Measurements from ENCODE around the gene PDE4B. TPM values are rescaled to one million over a fixed set of nuclear protein-coding genes. Genes with fewer than 3 reads are reported as not detected.
"Not testable (repeated sequence)": the region's sequence is repeated elsewhere in the genome, so short reads cannot be mapped to it uniquely, and the experiment has no call there.

PDE4B gene
- total RNA-seq, 1 donor from 2014 or later = 21.3 TPM

DNA sequence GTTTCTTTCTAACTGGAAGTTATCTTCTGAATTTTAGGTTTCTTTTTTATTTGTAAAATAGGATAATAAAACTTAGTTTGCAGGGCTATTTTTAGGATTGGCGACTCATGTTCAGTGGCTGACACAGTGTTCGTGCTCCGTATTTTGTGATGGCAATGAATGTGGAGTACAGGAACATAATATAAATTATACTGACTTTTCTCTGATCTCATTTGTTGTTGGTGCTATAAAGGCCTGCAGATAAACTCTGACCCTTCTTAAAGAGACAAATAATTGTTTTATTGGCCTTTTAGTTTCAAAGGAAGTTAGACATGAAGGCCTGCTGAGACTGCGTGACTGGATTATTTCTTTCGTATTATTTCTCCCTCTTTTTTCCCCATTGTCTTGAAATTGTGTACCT lies 339.6 kb downstream of the PDE4B start:
- Mint-ChIP-seq H3K4me1 (ENCODE audit: low read depth) (peaks cover 7% of the 10 kb centered on the region), H3K4me3 (no peak overlapping the region)

GRCh38 chr1:66134004-66134403 lies 341.3 kb downstream of the PDE4B start:
- DNase-seq (ENCODE audit: low spot score) = no peak
- intact Hi-C loops (cut with micrococcal nuclease) = no loop called here
- H3K27ac Mint-ChIP-seq = no peak overlapping the region
- H3K4me3 Mint-ChIP-seq = no peak overlapping the region
- H3K9me3 Mint-ChIP-seq = peaks cover 5% of the 10 kb centered on the region
- H3K4me1 Mint-ChIP-seq (ENCODE audit: low read depth) = no peaks in the 10 kb centered on the region
- H3K27me3 Mint-ChIP-seq (ENCODE audit: insufficient read depth) = no peaks in the 10 kb centered on the region
- no peaks in the 10 kb centered on the region for H3K36me3 Mint-ChIP-seq (ENCODE audit: low read depth)

More for the DNA sequence above, 339.6 kb downstream of the PDE4B start:
- Mint-ChIP-seq H3K27ac (no peak overlapping the region), H3K36me3 (ENCODE audit: low read depth) (no peaks in the 10 kb centered on the region), H3K27me3 (ENCODE audit: insufficient read depth) (no peaks in the 10 kb centered on the region), H3K9me3 (peaks cover 13% of the 10 kb centered on the region)
- intact Hi-C loops (cut with micrococcal nuclease) = no loop called here
- no peak for DNase-seq (ENCODE audit: low spot score)

- no peaks in the 10 kb centered on the region for H3K27me3 Mint-ChIP-seq (ENCODE audit: insufficient read depth)
- H3K27ac Mint-ChIP-seq = no peak overlapping the region
- intact Hi-C loops (cut with micrococcal nuclease) = loop anchor here (5.0 kb wide), 2 partner anchors 47 to 107 kb away; no protein-coding TSS in a partner anchor
- H3K9me3 Mint-ChIP-seq = peaks cover 5% of the 10 kb centered on the region
- no peaks in the 10 kb centered on the region for H3K36me3 Mint-ChIP-seq (ENCODE audit: low read depth)
- DNase-seq (ENCODE audit: low spot score) = no peak
- no peak overlapping the region for H3K4me3 Mint-ChIP-seq
- H3K4me1 Mint-ChIP-seq (ENCODE audit: low read depth) = no peaks in the 10 kb centered on the region
These were observed 342.5 kb downstream of the PDE4B start for GRCh38 chr1:66135161-66135560.

DNA sequence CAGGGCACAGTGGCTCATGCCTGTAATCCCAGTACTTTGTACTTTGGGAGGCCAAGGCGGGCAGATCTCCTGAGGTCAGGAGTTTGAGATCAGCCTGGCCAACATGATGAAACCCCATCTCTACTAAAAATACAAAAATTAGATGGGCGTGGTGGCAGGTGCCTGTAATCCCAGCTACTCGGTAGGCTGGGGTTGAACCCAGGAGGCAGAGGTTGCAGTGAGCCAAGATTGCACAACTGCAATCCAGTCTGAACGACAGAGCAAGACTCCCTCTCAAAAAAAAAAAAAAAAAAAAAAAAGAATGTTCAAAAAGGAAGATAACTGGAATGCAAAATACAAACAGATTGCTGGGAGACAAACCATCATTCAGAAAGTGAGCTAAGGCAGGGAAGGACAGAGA lies 343.7 kb downstream of the PDE4B start:
- not testable (repeated sequence) for H3K4me1 Mint-ChIP-seq (ENCODE audit: low read depth); H3K9me3 Mint-ChIP-seq; H3K36me3 Mint-ChIP-seq (ENCODE audit: low read depth); H3K27ac Mint-ChIP-seq; H3K27me3 Mint-ChIP-seq (ENCODE audit: insufficient read depth); H3K4me3 Mint-ChIP-seq; DNase-seq (ENCODE audit: low spot score)
- intact Hi-C loops (cut with micrococcal nuclease) = loop anchor here (5.0 kb wide), 2 partner anchors 46 to 106 kb away; no protein-coding TSS in a partner anchor

- H3K4me3 Mint-ChIP-seq = no peak overlapping the region
- DNase-seq (ENCODE audit: low spot score) = no peak
These were observed 344.5 kb downstream of the PDE4B start for GRCh38 chr1:66137235-66137634.

GRCh38 chr1:66138613-66139012 lies 345.9 kb downstream of the PDE4B start:
- H3K27ac Mint-ChIP-seq = no peak overlapping the region
- no peaks in the 10 kb centered on the region for H3K36me3 Mint-ChIP-seq (ENCODE audit: low read depth)
- H3K27me3 Mint-ChIP-seq (ENCODE audit: insufficient read depth) = no peaks in the 10 kb centered on the region
- H3K9me3 Mint-ChIP-seq = no peaks in the 10 kb centered on the region
- intact Hi-C loops (cut with micrococcal nuclease) = loop anchor here (5.0 kb wide), 2 partner anchors 44 to 104 kb away; no protein-coding TSS in a partner anchor
- no peak overlapping the region for H3K4me3 Mint-ChIP-seq
- DNase-seq (ENCODE audit: low spot score) = no peak
- no peaks in the 10 kb centered on the region for H3K4me1 Mint-ChIP-seq (ENCODE audit: low read depth)

More at GRCh38 chr1:66137235-66137634, 344.5 kb downstream of the PDE4B start:
- H3K27ac Mint-ChIP-seq = no peak overlapping the region
- no peaks in the 10 kb centered on the region for H3K9me3 Mint-ChIP-seq
- H3K27me3 Mint-ChIP-seq (ENCODE audit: insufficient read depth) = no peaks in the 10 kb centered on the region
- intact Hi-C loops (cut with micrococcal nuclease) = loop anchor here (5.0 kb wide), 2 partner anchors 45 to 105 kb away; no protein-coding TSS in a partner anchor
- no peaks in the 10 kb centered on the region for H3K36me3 Mint-ChIP-seq (ENCODE audit: low read depth)
- H3K4me1 Mint-ChIP-seq (ENCODE audit: low read depth) = no peaks in the 10 kb centered on the region

- Mint-ChIP-seq H3K27ac (no peak overlapping the region), H3K27me3 (ENCODE audit: insufficient read depth) (peaks cover 4% of the 10 kb centered on the region), H3K4me1 (ENCODE audit: low read depth) (no peaks in the 10 kb centered on the region), H3K9me3 (no peaks in the 10 kb centered on the region), H3K36me3 (ENCODE audit: low read depth) (no peaks in the 10 kb centered on the region), H3K4me3 (no peak overlapping the region)
- no peak for DNase-seq (ENCODE audit: low spot score)
- intact Hi-C loops (cut with micrococcal nuclease) = no loop called here
These were observed 347.4 kb downstream of the PDE4B start for GRCh38 chr1:66140072-66140471.

DNA sequence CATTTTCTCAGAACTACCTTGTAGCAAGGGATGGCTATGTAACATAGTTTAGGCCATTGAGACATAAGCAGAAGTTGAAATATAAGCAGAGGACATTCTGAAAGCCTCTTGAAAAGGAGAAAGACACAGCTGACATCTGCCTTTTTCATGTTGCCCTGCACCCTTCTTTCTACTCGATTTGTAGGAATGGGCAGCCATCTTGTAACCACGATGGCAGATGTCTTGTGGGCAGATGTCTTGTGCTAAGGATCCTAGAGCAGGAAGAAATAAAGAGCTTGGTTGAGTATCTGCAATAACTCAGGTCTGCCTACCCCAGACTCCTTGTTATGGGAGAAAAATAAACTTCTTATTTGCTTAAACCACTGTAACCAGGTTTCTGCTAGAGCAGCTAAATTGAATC lies 351.0 kb downstream of the PDE4B start:
- Mint-ChIP-seq H3K4me3 (no peak overlapping the region), H3K27ac (no peak overlapping the region), H3K4me1 (ENCODE audit: low read depth) (no peaks in the 10 kb centered on the region), H3K36me3 (ENCODE audit: low read depth) (no peaks in the 10 kb centered on the region), H3K9me3 (no peaks in the 10 kb centered on the region), H3K27me3 (ENCODE audit: insufficient read depth) (peaks cover 13% of the 10 kb centered on the region)
- intact Hi-C loops (cut with micrococcal nuclease) = no loop called here
- no peak for DNase-seq (ENCODE audit: low spot score)

- H3K4me1 Mint-ChIP-seq (ENCODE audit: low read depth) = no peaks in the 10 kb centered on the region
- H3K4me3 Mint-ChIP-seq = no peak overlapping the region
- H3K36me3 Mint-ChIP-seq (ENCODE audit: low read depth) = no peaks in the 10 kb centered on the region
- H3K27ac Mint-ChIP-seq = no peak overlapping the region
- no peak for DNase-seq (ENCODE audit: low spot score)
- no peaks in the 10 kb centered on the region for H3K9me3 Mint-ChIP-seq
- peaks cover 27% of the 10 kb centered on the region for H3K27me3 Mint-ChIP-seq (ENCODE audit: insufficient read depth)
- intact Hi-C loops (cut with micrococcal nuclease) = no loop called here
These were observed 354.6 kb downstream of the PDE4B start for GRCh38 chr1:66147226-66147835.

DNA sequence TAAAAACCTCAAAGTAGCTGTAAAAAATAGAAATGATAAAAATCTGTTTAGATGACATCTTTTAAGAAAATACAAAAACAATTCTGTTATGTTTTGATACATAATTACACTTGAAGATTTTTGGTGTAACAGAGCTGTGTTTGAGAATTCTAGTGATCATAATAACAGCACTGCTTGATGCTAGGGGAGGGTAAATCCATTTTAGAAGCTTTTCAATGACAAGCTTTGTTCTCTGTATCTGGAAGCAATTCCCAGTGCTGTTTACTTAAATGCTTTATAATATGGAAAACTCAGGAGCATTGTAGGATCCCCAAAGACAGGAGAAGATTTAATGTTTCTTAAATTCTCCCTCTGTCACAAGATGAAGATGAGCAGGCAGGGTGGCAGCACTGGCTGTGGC lies 359.3 kb downstream of the PDE4B start:
- Mint-ChIP-seq H3K9me3 (no peaks in the 10 kb centered on the region), H3K27me3 (ENCODE audit: insufficient read depth) (peaks cover 34% of the 10 kb centered on the region), H3K27ac (no peak overlapping the region), H3K36me3 (ENCODE audit: low read depth) (no peaks in the 10 kb centered on the region), H3K4me3 (no peak overlapping the region), H3K4me1 (ENCODE audit: low read depth) (no peaks in the 10 kb centered on the region)
- intact Hi-C loops (cut with micrococcal nuclease) = no loop called here
- DNase-seq (ENCODE audit: low spot score) = no peak

DNA sequence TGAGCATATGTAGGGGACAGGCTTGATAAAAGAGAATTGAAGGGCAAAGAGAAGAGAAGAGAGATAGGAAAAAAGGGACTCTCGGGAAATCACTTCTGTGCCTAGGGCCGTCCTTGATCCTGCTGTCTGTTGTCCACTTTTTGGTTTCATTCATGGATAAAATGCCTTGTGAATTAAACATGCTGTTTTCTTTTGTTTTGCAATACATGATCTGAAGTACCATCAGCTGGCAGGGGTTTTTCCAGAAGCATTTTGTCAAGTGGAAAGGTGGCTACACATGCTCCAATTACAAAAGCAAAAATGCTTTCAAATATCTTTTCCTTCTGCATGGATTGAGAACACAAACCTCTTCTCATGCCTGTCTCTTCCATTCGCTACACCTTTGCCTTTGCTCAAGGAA lies 361.7 kb downstream of the PDE4B start:
- Mint-ChIP-seq H3K9me3 (no peaks in the 10 kb centered on the region), H3K27ac (no peak overlapping the region), H3K36me3 (ENCODE audit: low read depth) (no peaks in the 10 kb centered on the region), H3K4me3 (no peak overlapping the region), H3K27me3 (ENCODE audit: insufficient read depth) (peaks cover 30% of the 10 kb centered on the region), H3K4me1 (ENCODE audit: low read depth) (no peaks in the 10 kb centered on the region)
- no peak for DNase-seq (ENCODE audit: low spot score)
- intact Hi-C loops (cut with micrococcal nuclease) = no loop called here

- H3K9me3 Mint-ChIP-seq = no peaks in the 10 kb centered on the region
- DNase-seq (ENCODE audit: low spot score) = no peak
- H3K4me1 Mint-ChIP-seq (ENCODE audit: low read depth) = no peaks in the 10 kb centered on the region
- no peak overlapping the region for H3K4me3 Mint-ChIP-seq
- H3K27ac Mint-ChIP-seq = no peak overlapping the region
- H3K36me3 Mint-ChIP-seq (ENCODE audit: low read depth) = no peaks in the 10 kb centered on the region
- peaks cover 31% of the 10 kb centered on the region for H3K27me3 Mint-ChIP-seq (ENCODE audit: insufficient read depth)
- intact Hi-C loops (cut with micrococcal nuclease) = no loop called here
These were observed 363.4 kb downstream of the PDE4B start for GRCh38 chr1:66156144-66156543.

- Mint-ChIP-seq H3K27ac (no peak overlapping the region), H3K4me1 (ENCODE audit: low read depth) (no peaks in the 10 kb centered on the region), H3K27me3 (ENCODE audit: insufficient read depth) (peaks cover 22% of the 10 kb centered on the region), H3K4me3 (no peak overlapping the region), H3K36me3 (ENCODE audit: low read depth) (no peaks in the 10 kb centered on the region), H3K9me3 (no peaks in the 10 kb centered on the region)
- intact Hi-C loops (cut with micrococcal nuclease) = no loop called here
- no peak for DNase-seq (ENCODE audit: low spot score)
These were observed 367.1 kb downstream of the PDE4B start for GRCh38 chr1:66159800-66160199.

DNA sequence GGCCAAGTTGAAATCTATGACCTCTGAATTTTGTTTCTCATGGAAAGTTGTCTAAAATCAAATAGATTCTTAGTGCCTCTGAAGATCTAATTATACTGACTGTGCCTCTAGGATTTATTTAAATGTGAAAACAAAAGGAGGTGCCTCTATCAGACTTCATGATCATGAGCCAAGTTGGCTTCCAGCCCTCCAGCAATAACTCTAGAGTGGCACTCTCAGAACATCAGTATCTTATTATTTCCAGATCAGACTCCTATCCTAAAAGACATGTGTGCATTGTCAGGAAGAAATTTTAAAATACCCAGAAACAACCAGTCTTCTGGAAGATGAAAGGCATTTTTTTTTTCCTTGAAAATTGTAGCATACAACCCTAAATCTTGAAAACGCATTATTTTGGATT lies 368.0 kb downstream of the PDE4B start:
- H3K27me3 Mint-ChIP-seq (ENCODE audit: insufficient read depth) = peaks cover 22% of the 10 kb centered on the region

More for the DNA sequence above, 368.0 kb downstream of the PDE4B start:
- no peak for DNase-seq (ENCODE audit: low spot score)
- intact Hi-C loops (cut with micrococcal nuclease) = no loop called here
- H3K36me3 Mint-ChIP-seq (ENCODE audit: low read depth) = no peaks in the 10 kb centered on the region
- no peak overlapping the region for H3K27ac Mint-ChIP-seq
- H3K4me1 Mint-ChIP-seq (ENCODE audit: low read depth) = no peaks in the 10 kb centered on the region
- H3K9me3 Mint-ChIP-seq = no peaks in the 10 kb centered on the region
- no peak overlapping the region for H3K4me3 Mint-ChIP-seq
